RWPE1 (cell line): Measurements from ENCODE around the gene DYNLL2.

Experiments used
- CTCF ChIA-PET: fragments of 350-600 bp; sonication (Branson Sonifier 250); formaldehyde crosslinking; extraction: SDS; loops from one replicate; lab custom pipeline; 2021; lab: Yijun Ruan, JAX
- POLR2A ChIA-PET: fragments of 400-600 bp; formaldehyde crosslinking; extraction: SDS; loops from one replicate; lab custom pipeline; 2020; ENCODE audit warnings: antibody characterized with exemption; ENCODE audit not compliant: low non-redundant PET; lab: Yijun Ruan, JAX
- DNase-seq: peaks from one replicate; pipeline ENCODE4 v3.0.0; 2012; ENCODE audit warnings: low spot score
- H3K27ac ChIP-seq: fragments of 450-650 bp; 2 replicates; pipeline ENCODE4 v1.5.1; 2017
- CTCF ChIP-seq: fragments of 450-650 bp; conservative IDR thresholded peaks from 2 replicates; pipeline ENCODE4 v1.5.1; 2017; ENCODE audit warnings: low read depth, mild to moderate bottlenecking

The DYNLL2 gene

DNA sequence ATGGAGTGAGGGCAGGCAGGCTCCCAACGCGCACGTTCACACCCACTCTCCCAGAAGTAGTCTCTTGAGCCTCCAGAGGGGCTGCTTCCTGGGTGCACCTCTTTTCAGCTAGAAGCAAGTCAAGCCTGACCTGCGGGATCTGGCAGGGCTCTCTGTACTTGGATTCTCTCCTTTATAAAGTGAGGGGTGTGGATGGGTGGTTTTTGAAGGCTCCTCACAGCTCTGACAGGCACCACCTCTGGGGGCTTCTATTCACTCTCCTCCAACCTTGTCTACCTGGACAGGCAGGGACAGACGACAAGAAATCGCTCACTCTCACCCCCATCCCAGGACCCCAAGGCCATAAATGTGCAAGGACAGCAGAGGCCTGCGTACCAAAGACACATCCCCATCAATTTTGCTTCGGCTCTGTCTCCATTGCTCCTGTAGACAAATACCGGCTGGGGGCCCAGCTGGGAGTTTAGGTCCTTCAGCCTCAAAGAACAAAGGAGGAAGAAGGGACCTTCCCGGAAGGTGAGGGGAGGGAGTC is 814 bp upstream of the DYNLL2 start:
- POLR2A ChIA-PET, result interaction anchor here (2.5 kb wide), 1 partner anchor 75 kb away, joined by 10 read pairs; the partner anchor contains the start of gene SRSF1
- TF ChIP-seq CTCF, result no peak
- CTCF ChIA-PET, result interaction anchor here (0.7 kb wide), 1 partner anchor 83 kb away, joined by 4 read pairs; no protein-coding TSS in a partner anchor
- DNase-seq, result no peak
- H3K27ac ChIP-seq, result peak overlapping the region; percentile 77

DNA sequence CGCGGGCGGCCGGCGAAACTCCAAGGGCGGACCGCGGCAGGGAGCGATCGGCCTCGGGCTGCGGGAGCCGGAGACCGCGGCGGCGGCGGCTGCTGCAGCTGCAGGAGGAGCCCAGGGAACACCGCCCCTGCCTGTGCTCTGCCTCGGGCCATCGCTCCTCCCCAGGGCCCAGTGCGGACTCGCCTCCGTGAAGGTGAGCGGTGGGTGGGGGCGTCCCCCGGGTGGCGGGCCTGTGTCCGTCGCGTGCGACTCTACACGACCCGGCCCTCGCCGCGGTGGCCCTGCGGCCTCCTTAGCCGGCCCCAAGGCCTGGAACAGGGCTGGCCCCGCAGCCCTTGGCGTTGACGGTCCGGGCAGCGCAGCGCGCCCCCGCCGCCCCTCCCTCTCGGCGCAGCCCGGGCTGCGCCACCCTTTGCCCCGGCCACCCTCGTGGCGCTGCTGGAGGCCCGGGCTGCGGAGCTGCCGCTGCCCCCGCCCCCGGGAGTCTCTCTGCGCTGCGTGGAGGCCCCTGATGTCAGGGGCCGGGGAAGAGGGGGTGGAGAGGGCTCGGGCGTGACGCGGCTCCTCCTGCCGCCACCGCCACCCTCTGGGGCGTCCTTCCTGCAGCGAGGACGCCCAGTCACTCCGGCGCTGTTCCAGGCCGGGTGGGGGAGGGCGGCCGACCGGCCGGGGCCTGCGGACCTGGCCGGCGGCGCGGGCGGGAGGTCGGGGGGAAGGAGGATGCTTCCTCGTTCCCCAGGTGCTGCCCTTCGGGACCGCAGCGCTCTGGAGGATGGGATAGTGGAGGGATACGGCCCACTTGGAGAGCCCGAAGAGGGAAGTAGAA is 485 bp downstream of the DYNLL2 start:
- TF ChIP-seq CTCF, result no peak
- H3K27ac ChIP-seq, result peak overlapping the region; percentile 77
- DNase-seq, result peak; percentile 49
- ChIA-PET POLR2A (interaction anchor here (0.6 to 2.5 kb wide), 2 partner anchors 70 to 76 kb away, joined by 3 to 10 read pairs; partner anchors contain the start of gene SRSF1), CTCF (interaction anchor here (1.4 kb wide), 1 partner anchor 84 kb away, joined by 4 read pairs; no protein-coding TSS in a partner anchor)

DNA sequence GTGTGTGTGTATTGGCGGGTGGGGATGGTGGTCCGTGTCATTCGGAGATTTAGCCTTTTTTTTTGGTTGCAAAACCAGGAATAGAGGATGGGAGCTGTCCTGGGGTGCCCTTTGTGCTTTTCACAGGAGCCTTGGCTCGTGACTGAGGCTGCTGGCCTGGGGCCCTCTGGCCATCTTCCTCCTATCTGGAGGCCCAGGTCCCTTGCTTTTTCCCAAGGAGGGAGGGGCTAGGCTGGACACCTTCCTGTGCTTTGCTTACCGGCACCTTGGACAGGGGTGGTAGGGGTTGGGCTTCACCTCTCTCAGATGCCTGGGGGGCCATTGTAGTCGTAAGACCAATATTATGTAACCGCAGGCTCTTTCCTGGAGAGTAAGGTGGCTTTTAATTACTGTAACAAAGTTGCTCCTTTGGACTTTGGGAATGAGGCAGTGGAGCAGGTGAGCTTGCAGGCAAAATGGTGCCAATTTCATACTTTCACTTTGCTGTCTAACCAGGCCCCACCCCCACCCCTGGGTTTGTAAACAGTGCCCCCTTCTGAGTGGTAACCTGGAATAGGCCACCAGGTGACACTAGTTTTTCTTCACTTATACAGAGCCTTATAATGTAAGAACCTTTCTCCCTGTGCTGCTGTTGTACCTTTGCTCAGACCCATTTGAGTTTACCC is 1.2 kb downstream of the DYNLL2 start:
- TF ChIP-seq CTCF, result no peak; the same call in 1 of the 2 replicates
- peak; percentile 54 for DNase-seq
- CTCF ChIA-PET, result interaction anchor here (1.4 kb wide), 1 partner anchor 85 kb away, joined by 4 read pairs; no protein-coding TSS in a partner anchor
- H3K27ac ChIP-seq, result peak overlapping the region; percentile 77
- POLR2A ChIA-PET, result interaction anchor here (2.5 kb wide), 1 partner anchor 77 kb away, joined by 10 read pairs; the partner anchor contains the start of gene SRSF1

DNA sequence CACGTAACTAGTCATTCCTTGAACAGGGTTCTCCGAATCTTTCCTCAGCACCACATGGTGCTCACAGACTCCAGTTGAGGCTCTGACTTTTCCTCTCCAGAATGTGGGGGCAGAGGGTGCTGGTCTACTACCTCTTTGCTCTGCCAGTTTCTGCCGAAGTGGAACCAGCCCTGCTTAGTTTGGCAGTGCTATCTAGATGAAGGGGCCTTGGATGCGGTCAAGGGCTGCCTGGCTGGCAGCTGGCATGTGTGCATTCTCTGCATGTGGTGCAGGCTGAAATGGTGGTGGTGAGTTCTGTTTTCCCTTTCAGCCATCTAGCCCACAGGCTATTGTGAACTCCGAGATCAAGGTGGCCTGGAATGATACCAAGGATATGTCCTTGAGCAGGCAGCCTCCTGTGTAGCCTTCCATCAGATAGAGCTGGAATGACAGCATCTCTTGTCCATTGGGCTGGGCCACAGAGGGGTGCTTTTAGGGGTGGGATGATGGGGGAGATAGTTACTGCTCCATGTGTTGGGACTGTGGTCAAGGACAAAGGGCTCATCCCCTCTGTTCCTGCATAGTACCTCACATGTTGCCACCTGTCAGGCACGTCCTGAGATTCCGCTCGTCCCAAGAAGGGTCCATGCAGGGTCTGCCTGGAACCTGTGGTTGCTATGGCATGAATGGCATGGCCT is 2.0 kb downstream of the DYNLL2 start:
- ChIA-PET POLR2A (interaction anchor here (2.5 kb wide), 1 partner anchor 78 kb away, joined by 10 read pairs; the partner anchor contains the start of gene SRSF1), CTCF (no interaction called here)
- no peak for DNase-seq
- no peak for TF ChIP-seq CTCF
- H3K27ac ChIP-seq, result 0 out of 2 replicates have a peak overlapping the region, but pooled peaks have one; percentile 16

DNA sequence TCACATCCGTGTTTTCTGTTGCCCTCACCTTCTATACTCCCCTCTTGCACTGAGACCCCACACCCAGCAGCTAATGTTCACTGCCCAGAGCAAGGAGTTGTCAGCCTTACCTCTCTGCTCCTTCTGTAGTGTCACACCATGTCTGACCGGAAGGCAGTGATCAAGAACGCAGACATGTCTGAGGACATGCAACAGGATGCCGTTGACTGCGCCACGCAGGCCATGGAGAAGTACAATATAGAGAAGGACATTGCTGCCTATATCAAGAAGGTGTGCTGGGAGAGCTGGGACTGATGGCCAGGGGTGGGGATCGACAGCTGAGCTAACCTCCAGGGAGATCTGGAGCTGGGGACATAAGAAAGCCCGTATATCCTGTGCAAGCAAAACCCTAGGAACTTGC is 3.7 kb downstream of the DYNLL2 start:
- no peak overlapping the region for H3K27ac ChIP-seq
- ChIA-PET POLR2A (interaction anchor here (1.2 kb wide), 1 partner anchor 79 kb away, joined by 3 read pairs; the partner anchor contains the start of gene SRSF1), CTCF (interaction anchor here (0.6 kb wide), 1 partner anchor 212 kb away, joined by 5 read pairs; no protein-coding TSS in a partner anchor)
- DNase-seq, result no peak
- no peak for TF ChIP-seq CTCF
